ENCODE data around the gene TMEM107.

The TMEM107 gene

DNA sequence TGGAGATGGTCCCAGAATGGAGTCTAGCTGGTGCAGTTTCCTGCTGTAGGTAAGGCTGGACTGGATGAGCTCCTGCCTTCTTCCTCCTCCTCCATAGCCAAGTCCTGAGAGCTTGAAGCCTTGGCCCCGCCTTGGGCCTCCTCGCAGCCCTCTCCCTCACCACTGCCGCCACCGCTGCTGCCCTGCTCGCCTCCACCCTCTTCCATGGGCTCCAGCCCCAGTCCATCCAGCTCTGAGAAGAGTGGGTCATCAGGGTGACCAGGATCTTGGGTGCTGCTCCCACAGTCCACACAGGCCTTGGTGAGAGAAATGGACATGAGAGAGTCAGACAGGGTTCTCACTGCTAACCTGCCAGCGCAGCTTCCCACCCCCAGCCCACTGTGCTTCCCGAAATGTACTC, 35.1 kb downstream of the TMEM107 start:
- 95 to 100% methylated on average over 2 to 7 of the region's 7 CpGs for WGBS, 2 experiments (ENCODE audit: insufficient coverage in 2 of 2)
- Histone ChIP-seq H3K9me3 (ENCODE audit: control insufficient read depth, low read length) (no peaks in the 10 kb centered on the region), H3K36me3 (ENCODE audit: control insufficient read depth, insufficient read depth, low read length) (peaks cover 54% of the 10 kb centered on the region), H3K27ac (ENCODE audit: low read depth, low read length, severe bottlenecking) (no peak overlapping the region), H3K4me1 (ENCODE audit: control insufficient read depth, insufficient read depth, low read length, poor library complexity, severe bottlenecking) (peaks cover 3% of the 10 kb centered on the region), H3K4me3 (ENCODE audit: extremely low read depth, insufficient read depth, low read length, poor library complexity, severe bottlenecking) (no peak overlapping the region)

DNA sequence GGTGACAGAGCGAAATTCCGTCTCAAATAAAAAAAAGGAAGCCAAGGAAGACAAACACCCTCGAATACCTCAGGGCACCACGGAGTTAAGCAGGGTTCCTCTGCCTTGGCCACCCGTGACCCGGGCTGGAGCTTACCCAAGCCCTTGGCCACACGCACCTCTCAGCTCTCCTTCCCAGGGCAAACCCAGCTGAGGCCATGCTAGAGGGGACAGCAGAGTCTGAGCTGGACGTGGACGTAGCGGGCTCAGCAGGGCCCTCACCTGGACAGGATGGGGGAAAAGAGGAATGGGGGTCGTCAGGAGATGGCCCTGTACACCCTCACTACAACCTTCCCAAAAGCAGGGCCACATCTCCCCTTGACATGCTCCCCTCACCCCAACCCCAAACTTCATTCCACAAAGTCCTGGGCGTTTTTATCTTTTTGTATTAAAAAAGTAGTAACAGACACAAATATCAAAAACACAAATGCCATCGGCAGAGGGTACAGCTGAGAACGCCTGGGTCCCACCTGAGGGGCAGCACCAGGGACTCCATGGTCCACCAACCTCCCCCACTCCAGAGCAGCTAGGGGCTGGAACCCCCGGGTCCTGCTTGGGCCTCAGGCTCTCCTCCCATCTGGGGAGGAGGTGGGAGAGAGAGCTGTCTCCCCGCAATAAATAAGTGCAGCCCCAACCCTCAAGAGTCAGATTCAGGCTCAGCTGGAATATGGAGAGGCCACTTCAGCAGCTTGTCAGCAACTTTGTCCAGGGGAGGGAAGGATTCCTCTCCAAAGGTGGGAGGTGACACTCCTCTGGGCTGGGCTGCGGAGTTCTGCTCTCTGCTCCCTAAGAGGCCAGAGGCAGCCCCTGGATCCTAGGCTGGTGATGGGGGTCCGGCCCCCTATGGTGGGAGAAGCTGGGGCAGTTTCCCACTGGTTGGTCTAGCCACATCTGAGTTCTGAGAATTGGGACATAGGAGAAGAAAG, 35.8 kb downstream of the TMEM107 start:
- 97 to 98% methylated on average over 6 to 8 of the region's 18 CpGs for WGBS, 2 experiments (ENCODE audit: insufficient coverage in 2 of 2)
- Histone ChIP-seq H3K9me3 (ENCODE audit: control insufficient read depth, low read length) (no peaks in the 10 kb centered on the region), H3K4me3 (ENCODE audit: extremely low read depth, insufficient read depth, low read length, poor library complexity, severe bottlenecking) (no peak overlapping the region), H3K4me1 (ENCODE audit: control insufficient read depth, insufficient read depth, low read length, poor library complexity, severe bottlenecking) (peaks cover 3% of the 10 kb centered on the region), H3K27ac (ENCODE audit: low read depth, low read length, severe bottlenecking) (no peak overlapping the region), H3K36me3 (ENCODE audit: control insufficient read depth, insufficient read depth, low read length) (peaks cover 47% of the 10 kb centered on the region)

- peak overlapping the region; percentile 90 for H3K27ac ChIP-seq (ENCODE audit: low read depth, low read length, severe bottlenecking)
- no peaks in the 10 kb centered on the region for H3K9me3 ChIP-seq (ENCODE audit: control insufficient read depth, low read length)
- WGBS, 2 experiments (ENCODE audit: insufficient coverage in 2 of 2) = 0% methylated on average over 23 to 43 of the region's 46 CpGs
- H3K36me3 ChIP-seq (ENCODE audit: control insufficient read depth, insufficient read depth, low read length) = peaks cover 36% of the 10 kb centered on the region
- peak overlapping the region; percentile 56 for H3K4me3 ChIP-seq (ENCODE audit: extremely low read depth, insufficient read depth, low read length, poor library complexity, severe bottlenecking)
- H3K4me1 ChIP-seq (ENCODE audit: control insufficient read depth, insufficient read depth, low read length, poor library complexity, severe bottlenecking) = peaks cover 7% of the 10 kb centered on the region
Measured at GRCh38 chr17:8138672-8139371, 37.4 kb downstream of the TMEM107 start.

GRCh38 chr17:8138374-8138671, 37.9 kb downstream of the TMEM107 start:
- 1 to 2% methylated on average over 7 of the region's 7 CpGs for WGBS, 2 experiments (ENCODE audit: insufficient coverage in 2 of 2)
- H3K36me3 ChIP-seq (ENCODE audit: control insufficient read depth, insufficient read depth, low read length) = peaks cover 31% of the 10 kb centered on the region
- peak overlapping the region; percentile 46 for H3K4me3 ChIP-seq (ENCODE audit: extremely low read depth, insufficient read depth, low read length, poor library complexity, severe bottlenecking)
- H3K9me3 ChIP-seq (ENCODE audit: control insufficient read depth, low read length) = no peaks in the 10 kb centered on the region
- no peak overlapping the region for H3K27ac ChIP-seq (ENCODE audit: low read depth, low read length, severe bottlenecking)
- H3K4me1 ChIP-seq (ENCODE audit: control insufficient read depth, insufficient read depth, low read length, poor library complexity, severe bottlenecking) = peaks cover 12% of the 10 kb centered on the region

GRCh38 chr17:8137645-8138373, 38.4 kb downstream of the TMEM107 start:
- H3K4me1 ChIP-seq (ENCODE audit: control insufficient read depth, insufficient read depth, low read length, poor library complexity, severe bottlenecking) = peaks cover 12% of the 10 kb centered on the region
- H3K27ac ChIP-seq (ENCODE audit: low read depth, low read length, severe bottlenecking) = no peak overlapping the region
- WGBS, 2 experiments (ENCODE audit: insufficient coverage in 2 of 2) = 41 to 47% methylated on average over 13 to 14 of the region's 21 CpGs
- H3K9me3 ChIP-seq (ENCODE audit: control insufficient read depth, low read length) = no peaks in the 10 kb centered on the region
- H3K36me3 ChIP-seq (ENCODE audit: control insufficient read depth, insufficient read depth, low read length) = peaks cover 27% of the 10 kb centered on the region
- H3K4me3 ChIP-seq (ENCODE audit: extremely low read depth, insufficient read depth, low read length, poor library complexity, severe bottlenecking) = peak overlapping the region; percentile 46

DNA sequence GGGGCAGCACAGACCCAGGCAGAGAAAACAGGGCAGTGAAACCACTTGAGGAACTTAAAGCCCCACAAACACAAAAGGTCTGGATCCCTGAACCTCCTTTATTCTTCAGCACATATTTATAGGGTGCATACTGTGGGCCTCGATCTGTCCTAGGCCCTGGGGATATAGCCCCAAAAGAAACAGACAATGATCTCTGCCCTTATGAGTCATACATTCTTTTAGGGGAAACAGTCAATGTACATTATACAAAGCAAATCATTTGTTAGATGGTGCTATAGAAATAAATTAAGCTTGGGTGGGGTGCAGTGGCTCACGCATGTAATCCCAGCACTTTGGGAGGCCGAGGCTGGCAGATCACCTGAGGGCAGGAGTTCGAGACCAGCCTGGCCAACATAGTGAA, 42.2 kb downstream of the TMEM107 start:
- H3K4me1 ChIP-seq (ENCODE audit: control insufficient read depth, insufficient read depth, low read length, poor library complexity, severe bottlenecking) = peaks cover 12% of the 10 kb centered on the region
- WGBS, 2 experiments (ENCODE audit: insufficient coverage in 2 of 2) = 86 to 95% methylated on average over 3 to 4 of the region's 4 CpGs
- H3K4me3 ChIP-seq (ENCODE audit: extremely low read depth, insufficient read depth, low read length, poor library complexity, severe bottlenecking) = no peak overlapping the region
- peak overlapping the region; percentile 45 for H3K27ac ChIP-seq (ENCODE audit: low read depth, low read length, severe bottlenecking)
- no peaks in the 10 kb centered on the region for H3K9me3 ChIP-seq (ENCODE audit: control insufficient read depth, low read length)
- H3K36me3 ChIP-seq (ENCODE audit: control insufficient read depth, insufficient read depth, low read length) = no peaks in the 10 kb centered on the region

DNA sequence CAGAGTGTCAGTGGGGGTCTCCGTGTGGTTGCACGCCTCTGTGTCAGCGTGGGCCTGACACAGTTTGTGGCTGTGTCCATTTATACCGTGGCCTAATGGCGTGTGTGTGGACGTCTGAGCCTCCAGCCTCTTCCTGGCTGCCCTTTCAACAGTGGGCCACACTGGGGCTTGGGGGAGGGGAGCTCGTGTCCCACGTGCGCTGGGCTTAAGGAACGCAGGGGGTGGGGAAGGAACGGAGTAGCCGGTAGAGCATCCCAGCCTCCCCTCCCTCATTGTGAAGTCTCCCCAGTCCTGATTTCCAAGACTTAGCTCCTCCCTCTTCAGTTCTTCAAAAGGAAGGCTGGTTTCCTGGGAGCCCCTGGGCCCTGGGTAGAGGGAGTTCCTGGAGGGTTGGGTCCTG, 42.8 kb downstream of the TMEM107 start:
- 67 to 75% methylated on average over 5 to 10 of the region's 12 CpGs for WGBS, 2 experiments (ENCODE audit: insufficient coverage in 2 of 2)
- H3K27ac ChIP-seq (ENCODE audit: low read depth, low read length, severe bottlenecking) = peak overlapping the region; percentile 45

DNA sequence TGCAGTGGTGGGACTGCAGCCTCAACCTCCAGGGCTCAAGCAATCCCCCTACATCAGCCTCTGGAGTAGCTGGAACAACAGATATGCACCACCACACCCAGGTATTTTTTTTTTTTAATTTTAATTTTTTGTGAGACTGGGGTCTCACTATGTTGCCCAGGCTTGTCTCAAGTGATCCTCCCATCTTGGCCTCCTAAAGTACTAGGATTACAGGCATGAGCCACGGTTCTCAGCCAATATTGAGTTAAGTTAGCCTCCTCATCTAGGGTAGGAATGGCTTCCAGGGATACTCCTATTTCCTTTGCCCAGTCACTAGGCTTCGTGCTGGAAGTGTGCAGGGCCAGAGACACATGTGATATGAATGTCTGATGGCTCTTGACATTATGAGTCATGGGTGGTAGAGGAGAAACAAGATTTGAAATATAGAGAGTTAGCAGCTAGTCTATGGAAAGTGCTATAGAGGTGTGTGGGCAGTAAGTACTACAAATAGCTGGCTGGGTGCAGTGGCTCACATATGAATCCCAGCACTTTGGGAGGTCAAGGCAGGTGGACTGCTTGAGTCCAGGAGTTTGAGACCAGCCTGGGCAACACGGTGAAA, 44.2 kb downstream of the TMEM107 start:
- WGBS, 2 experiments (ENCODE audit: insufficient coverage in 2 of 2) = 94 to 100% methylated on average over 1 to 2 of the region's 3 CpGs
- peaks cover 13% of the 10 kb centered on the region for H3K4me1 ChIP-seq (ENCODE audit: control insufficient read depth, insufficient read depth, low read length, poor library complexity, severe bottlenecking)
- H3K9me3 ChIP-seq (ENCODE audit: control insufficient read depth, low read length) = no peaks in the 10 kb centered on the region
- H3K27ac ChIP-seq (ENCODE audit: low read depth, low read length, severe bottlenecking) = no peak overlapping the region
- H3K4me3 ChIP-seq (ENCODE audit: extremely low read depth, insufficient read depth, low read length, poor library complexity, severe bottlenecking) = no peak overlapping the region
- no peaks in the 10 kb centered on the region for H3K36me3 ChIP-seq (ENCODE audit: control insufficient read depth, insufficient read depth, low read length)

More for the DNA sequence above, 42.8 kb downstream of the TMEM107 start:
- no peaks in the 10 kb centered on the region for H3K36me3 ChIP-seq (ENCODE audit: control insufficient read depth, insufficient read depth, low read length)
- peaks cover 12% of the 10 kb centered on the region for H3K4me1 ChIP-seq (ENCODE audit: control insufficient read depth, insufficient read depth, low read length, poor library complexity, severe bottlenecking)
- no peaks in the 10 kb centered on the region for H3K9me3 ChIP-seq (ENCODE audit: control insufficient read depth, low read length)
- H3K4me3 ChIP-seq (ENCODE audit: extremely low read depth, insufficient read depth, low read length, poor library complexity, severe bottlenecking) = no peak overlapping the region

DNA sequence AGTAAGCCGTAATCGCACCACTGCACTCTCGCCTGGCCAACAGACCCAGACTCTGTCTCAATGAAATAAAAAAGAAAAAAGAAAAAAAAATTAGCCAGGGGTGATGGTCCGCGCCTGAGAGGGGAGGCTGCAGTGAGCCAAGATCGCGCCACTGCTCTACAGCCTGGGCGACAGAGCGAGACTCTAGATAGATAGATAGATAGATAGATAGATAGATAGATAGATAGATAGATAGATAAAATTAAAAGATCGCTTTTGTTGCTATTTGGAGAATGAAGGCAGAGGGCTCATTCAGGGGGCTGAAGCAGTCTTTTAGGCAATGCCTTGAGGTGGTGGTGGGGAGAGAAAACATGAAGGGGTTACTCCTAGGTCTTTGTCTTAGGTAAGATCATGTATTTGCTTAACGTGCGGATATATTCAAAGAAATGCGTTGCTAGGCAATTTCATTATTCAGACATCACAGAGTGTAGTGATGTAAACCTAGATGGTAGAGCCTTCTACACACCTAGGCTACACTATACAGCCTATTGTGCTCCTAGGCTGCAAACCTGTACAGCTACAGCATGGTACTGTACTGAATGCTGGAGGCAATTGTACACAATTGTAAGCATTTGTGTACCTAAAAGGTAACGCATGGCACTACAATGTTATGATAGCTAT, 47.9 kb downstream of the TMEM107 start:
- WGBS, 2 experiments (ENCODE audit: insufficient coverage in 2 of 2) = 89 to 94% methylated on average over 8 to 9 of the region's 14 CpGs
- no peaks in the 10 kb centered on the region for H3K9me3 ChIP-seq (ENCODE audit: control insufficient read depth, low read length)
- no peaks in the 10 kb centered on the region for H3K36me3 ChIP-seq (ENCODE audit: control insufficient read depth, insufficient read depth, low read length)
- no peak overlapping the region for H3K27ac ChIP-seq (ENCODE audit: low read depth, low read length, severe bottlenecking)
- H3K4me1 ChIP-seq (ENCODE audit: control insufficient read depth, insufficient read depth, low read length, poor library complexity, severe bottlenecking) = peaks cover 23% of the 10 kb centered on the region
- H3K4me3 ChIP-seq (ENCODE audit: extremely low read depth, insufficient read depth, low read length, poor library complexity, severe bottlenecking) = no peak overlapping the region

Data from mesodermal cell (in vitro differentiated cells).